Measurements from ENCODE around the gene KLF6. TPM values are rescaled to one million over a fixed set of nuclear protein-coding genes. Genes with fewer than 3 reads are reported as not detected.

KLF6 gene
- 100 to 1,000 TPM; 140 to 304 (median 291) TPM for total RNA-seq

DNA sequence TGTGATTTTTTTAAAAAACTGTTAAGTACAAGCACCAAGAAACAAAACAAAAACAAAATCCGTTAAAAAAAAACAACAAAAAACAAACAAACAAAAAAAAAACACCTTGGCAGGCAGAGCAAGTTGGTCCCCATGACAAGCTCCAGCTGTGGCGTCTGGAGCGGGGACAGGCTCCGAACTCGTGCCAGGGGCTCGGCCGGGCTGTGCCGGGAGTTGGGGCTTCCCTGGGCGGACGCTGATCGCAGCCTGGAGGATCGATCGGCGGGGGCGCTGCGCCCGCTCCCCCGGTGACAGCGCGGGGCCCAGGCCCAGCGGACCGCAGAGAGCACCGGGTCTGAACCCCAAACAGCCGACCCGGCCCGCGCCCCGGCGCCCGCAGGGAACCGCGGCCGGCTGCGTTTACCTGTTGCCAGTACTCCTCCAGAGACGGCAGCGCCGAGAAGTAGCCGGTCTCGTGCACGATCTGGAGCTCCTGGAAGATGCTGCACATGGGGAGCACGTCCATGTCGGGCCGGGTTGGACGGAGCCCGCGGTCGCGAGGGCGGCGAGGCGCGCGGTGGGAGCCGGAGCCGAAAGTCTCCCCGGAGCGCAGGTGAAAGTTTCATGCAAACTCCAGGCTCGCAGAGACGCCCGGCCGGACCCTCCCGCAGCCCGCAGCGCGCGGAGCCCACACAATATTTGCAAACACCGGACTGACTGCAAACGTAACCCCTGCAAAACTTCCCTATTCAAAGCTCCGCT lies at the start of gene KLF6:
TSS of gene KLF6 (minus strand) at position 700 of the 741 bp plus-strand sequence. CDS start at position 505, 195 bp downstream.
- Histone ChIP-seq H3K27ac (peak within 1 kb of the TSS; percentile 99 to 100 (median 100)), H3K36me3 (peaks cover 0 to 22% (median 11%) of the 10 kb centered on the region in 4 donors), H3K4me1 (peaks cover 0 to 34% (median 32%) of the 10 kb centered on the region in 4 donors), H3K9me3 (peaks cover 0 to 1% of the 10 kb centered on the region in 2 donors), H3K27me3 (no peaks in the 10 kb centered on the region), H3K4me3 (peak within 1 kb of the TSS; percentile 94 to 98 (median 98))
- 0 to 1% methylated on average over 3 to 46 of the region's 69 CpGs for WGBS, 2 donors (ENCODE audit: low coverage in 1 of 2)
- in situ Hi-C loops (cut with MboI; ENCODE audit: low pct_ligation_motif_present in 1 of 4, low pct_unique_long_range_greater_than_20kb in 1 of 4, low sequenced_read_pairs in 3 of 4): loop anchor here in 3 of 4 donors (10.0 to 25.0 kb wide), 5 partner anchors 70 to 878 kb away; no protein-coding TSS in a partner anchor
- peak; percentile 40 for DNase-seq
- intact Hi-C loops (cut with DNase I; ENCODE audit: low total_unique reads): loop anchor here (10.0 kb wide), 2 partner anchors 150 to 880 kb away; no protein-coding TSS in a partner anchor
- TF ChIP-seq POLR2AphosphoS5 (IDR thresholded peaks at IDR 0.05) (peak; percentile 24 to 75 (median 47)), EP300 (IDR thresholded peaks at IDR 0.05; ENCODE audit: low read depth) (no peak), POLR2A (IDR thresholded peaks at IDR 0.05) (peak; percentile 86)
- TF ChIP-seq, protein P1, sequence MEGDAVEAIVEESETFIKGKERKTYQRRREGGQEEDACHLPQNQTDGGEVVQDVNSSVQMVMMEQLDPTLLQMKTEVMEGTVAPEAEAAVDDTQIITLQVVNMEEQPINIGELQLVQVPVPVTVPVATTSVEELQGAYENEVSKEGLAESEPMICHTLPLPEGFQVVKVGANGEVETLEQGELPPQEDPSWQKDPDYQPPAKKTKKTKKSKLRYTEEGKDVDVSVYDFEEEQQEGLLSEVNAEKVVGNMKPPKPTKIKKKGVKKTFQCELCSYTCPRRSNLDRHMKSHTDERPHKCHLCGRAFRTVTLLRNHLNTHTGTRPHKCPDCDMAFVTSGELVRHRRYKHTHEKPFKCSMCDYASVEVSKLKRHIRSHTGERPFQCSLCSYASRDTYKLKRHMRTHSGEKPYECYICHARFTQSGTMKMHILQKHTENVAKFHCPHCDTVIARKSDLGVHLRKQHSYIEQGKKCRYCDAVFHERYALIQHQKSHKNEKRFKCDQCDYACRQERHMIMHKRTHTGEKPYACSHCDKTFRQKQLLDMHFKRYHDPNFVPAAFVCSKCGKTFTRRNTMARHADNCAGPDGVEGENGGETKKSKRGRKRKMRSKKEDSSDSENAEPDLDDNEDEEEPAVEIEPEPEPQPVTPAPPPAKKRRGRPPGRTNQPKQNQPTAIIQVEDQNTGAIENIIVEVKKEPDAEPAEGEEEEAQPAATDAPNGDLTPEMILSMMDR (IDR thresholded peaks at IDR 0.05): no peak

- no peak overlapping the region for H3K4me3 ChIP-seq
- peaks cover 0 to 45% (median 30%) of the 10 kb centered on the region in 4 donors for H3K4me1 ChIP-seq
- H3K27ac ChIP-seq: no peak overlapping the region
- H3K27me3 ChIP-seq: no peaks in the 10 kb centered on the region
- H3K36me3 ChIP-seq: no peaks in the 10 kb centered on the region
- DNase-seq: no peak
- in situ Hi-C loops (cut with MboI; ENCODE audit: low pct_ligation_motif_present in 1 of 4, low pct_unique_long_range_greater_than_20kb in 1 of 4, low sequenced_read_pairs in 3 of 4) (no loop called here), intact Hi-C loops (cut with DNase I; ENCODE audit: low total_unique reads) (no loop called here)
- WGBS, 2 donors (ENCODE audit: low coverage in 1 of 2): 90 to 91% methylated on average over 6 of the region's 6 CpGs
- TF ChIP-seq POLR2A (IDR thresholded peaks at IDR 0.05) (no peak), EP300 (IDR thresholded peaks at IDR 0.05; ENCODE audit: low read depth) (no peak), POLR2AphosphoS5 (IDR thresholded peaks at IDR 0.05) (no peak)
- TF ChIP-seq, protein P1 (IDR thresholded peaks at IDR 0.05): no peak
- H3K9me3 ChIP-seq: no peaks in the 10 kb centered on the region
These were observed 49.4 kb upstream of the KLF6 start for GRCh38 chr10:3834404-3834803.

DNA sequence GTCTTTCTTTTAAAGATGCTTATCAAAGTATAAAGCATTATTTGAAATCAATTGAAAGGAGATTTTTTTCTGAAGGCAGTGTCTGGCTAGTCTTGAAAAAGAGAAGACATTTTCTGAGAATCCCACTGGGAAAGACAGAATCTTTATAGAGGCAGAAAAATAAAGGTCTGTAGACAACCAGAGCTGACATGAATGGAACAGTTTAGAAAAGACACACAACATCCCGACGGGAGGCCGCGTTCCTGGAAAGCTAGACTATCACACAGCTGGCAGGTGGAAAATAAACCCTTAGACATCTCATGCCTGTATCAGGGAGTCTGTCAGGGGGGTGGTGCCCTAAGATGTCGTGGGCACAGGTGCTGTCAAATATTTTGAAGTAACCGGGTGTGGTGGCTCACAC lies 48.0 kb upstream of the KLF6 start:
- no peak for TF ChIP-seq POLR2AphosphoS5 (IDR thresholded peaks at IDR 0.05)
- no peak for TF ChIP-seq EP300 (IDR thresholded peaks at IDR 0.05; ENCODE audit: low read depth)
- no peak for TF ChIP-seq POLR2A (IDR thresholded peaks at IDR 0.05)
- TF ChIP-seq, protein P1 (IDR thresholded peaks at IDR 0.05): no peak
- H3K9me3 ChIP-seq: no peaks in the 10 kb centered on the region
- H3K36me3 ChIP-seq: no peaks in the 10 kb centered on the region
- no peaks in the 10 kb centered on the region for H3K27me3 ChIP-seq
- intact Hi-C loops (cut with DNase I; ENCODE audit: low total_unique reads): no loop called here
- peaks cover 0 to 39% (median 30%) of the 10 kb centered on the region in 4 donors for H3K4me1 ChIP-seq
- no peak for DNase-seq
- H3K4me3 ChIP-seq: no peak overlapping the region
- no peak overlapping the region for H3K27ac ChIP-seq
- in situ Hi-C loops (cut with MboI; ENCODE audit: low pct_ligation_motif_present in 1 of 4, low pct_unique_long_range_greater_than_20kb in 1 of 4, low sequenced_read_pairs in 3 of 4): no loop called here
- WGBS, 2 donors (ENCODE audit: low coverage in 1 of 2): 80 to 93% methylated on average over 4 to 6 of the region's 6 CpGs

GRCh38 chr10:3832022-3832786 lies 47.2 kb upstream of the KLF6 start:
- Histone ChIP-seq H3K27ac (no peak overlapping the region), H3K4me1 (peaks cover 0 to 39% (median 30%) of the 10 kb centered on the region in 4 donors), H3K4me3 (no peak overlapping the region), H3K9me3 (no peaks in the 10 kb centered on the region), H3K27me3 (no peaks in the 10 kb centered on the region), H3K36me3 (no peaks in the 10 kb centered on the region)
- 75 to 86% methylated on average over 5 of the region's 5 CpGs for WGBS, 2 donors (ENCODE audit: low coverage in 1 of 2)
- DNase-seq: no peak
- in situ Hi-C loops (cut with MboI; ENCODE audit: low pct_ligation_motif_present in 1 of 4, low pct_unique_long_range_greater_than_20kb in 1 of 4, low sequenced_read_pairs in 3 of 4): no loop called here
- TF ChIP-seq EP300 (IDR thresholded peaks at IDR 0.05; ENCODE audit: low read depth) (no peak), POLR2A (IDR thresholded peaks at IDR 0.05) (no peak), POLR2AphosphoS5 (IDR thresholded peaks at IDR 0.05) (no peak)
- TF ChIP-seq, protein P1 (IDR thresholded peaks at IDR 0.05): no peak
- intact Hi-C loops (cut with DNase I; ENCODE audit: low total_unique reads): no loop called here

All from transverse colon (tissue), 4 donors.